Keratinocyte (primary cell): Measurements from ENCODE around the gene ATP6V1E1. TPM values are rescaled to one million over a fixed set of nuclear protein-coding genes. Genes with fewer than 3 reads are reported as not detected.

Source experiments
- DNase-seq: peaks from one replicate; pipeline ENCODE4 v3.0.0-alpha.2; 2011; ENCODE audit warnings: low read depth, missing footprints, low spot score
- FAIRE-seq: peaks from 2 replicates; lab custom pipeline; 2011; peaks lifted over from hg19 to GRCh38; lab: Jason Lieb, UNC
- H2AFZ ChIP-seq: 2 replicates; pipeline ENCODE4 v1.6.0; 2012; ENCODE audit warnings: low read length, control low read depth, inconsistent platforms; ENCODE audit not compliant: control insufficient read depth
- H3K27ac ChIP-seq: 2 replicates; pipeline ENCODE4 v1.5.1; 2011; ENCODE audit warnings: low read length; ENCODE audit not compliant: control insufficient read depth, insufficient read depth
- H3K27me3 ChIP-seq: 3 replicates; pipeline ENCODE4 v1.6.0; 2011; ENCODE audit warnings: low read length; ENCODE audit not compliant: control insufficient read depth, insufficient read depth; ENCODE audit errors: extremely low read depth
- H3K36me3 ChIP-seq, 2 experiments: 2 replicates in 1 of 2; 3 replicates in 1 of 2; pipeline ENCODE4 v1.5.1; 2011; ENCODE audit warnings: low read length in 2 of 2, mild to moderate bottlenecking in 1 of 2; ENCODE audit not compliant: control insufficient read depth in 2 of 2, insufficient read depth in 2 of 2; ENCODE audit errors: extremely low read depth in 1 of 2
- H3K4me1 ChIP-seq: 3 replicates; pipeline ENCODE4 v1.5.1; 2011; ENCODE audit warnings: low read length; ENCODE audit not compliant: control insufficient read depth, insufficient read depth; ENCODE audit errors: extremely low read depth
- H3K4me2 ChIP-seq: 3 replicates; pipeline ENCODE4 v1.6.0; 2011; ENCODE audit warnings: low read depth, low read length; ENCODE audit not compliant: control insufficient read depth, insufficient read depth; ENCODE audit errors: extremely low read depth
- H3K4me3 ChIP-seq, 3 experiments: fragments of 200-600 bp in 1 of 3; sonication (generic) in 1 of 3; 2 replicates in 2 of 3; 3 replicates in 1 of 3; pipeline ENCODE4 v1.5.1; 2011 to 2016; ENCODE audit warnings: low read length in 3 of 3, mild to moderate bottlenecking in 3 of 3, control low read depth in 2 of 3, inconsistent platforms in 1 of 3, low read depth in 1 of 3, mixed read lengths in 1 of 3, mixed run types in 1 of 3, moderate library complexity in 1 of 3; ENCODE audit not compliant: control insufficient read depth in 2 of 3, insufficient read depth in 2 of 3; ENCODE audit errors: extremely low read depth in 1 of 3
- H3K79me2 ChIP-seq: 2 replicates; pipeline ENCODE4 v1.6.0; 2012; ENCODE audit warnings: low read length; ENCODE audit not compliant: control insufficient read depth, insufficient read depth
- H3K9ac ChIP-seq: 3 replicates; pipeline ENCODE4 v1.6.0; 2011; ENCODE audit warnings: low read length; ENCODE audit not compliant: control insufficient read depth, insufficient read depth; ENCODE audit errors: extremely low read depth
- H3K9me1 ChIP-seq: 3 replicates; pipeline ENCODE4 v1.6.0; 2011; ENCODE audit warnings: low read length; ENCODE audit not compliant: control insufficient read depth, insufficient read depth; ENCODE audit errors: extremely low read depth
- H3K9me3 ChIP-seq: 2 replicates; pipeline ENCODE4 v1.5.1; 2012; ENCODE audit warnings: low read depth, low read length; ENCODE audit not compliant: control insufficient read depth
- H4K20me1 ChIP-seq: 3 replicates; pipeline ENCODE4 v1.6.0; 2011; ENCODE audit warnings: low read length; ENCODE audit not compliant: control insufficient read depth, insufficient read depth; ENCODE audit errors: extremely low read depth
- CTCF ChIP-seq, 3 experiments: IDR thresholded peaks in 1 of 3; conservative IDR thresholded peaks in 1 of 3; optimal IDR thresholded peaks in 1 of 3; 2 replicates in 2 of 3; 3 replicates in 1 of 3; pipeline versions ENCODE3 to v1.5.1; 2011; ENCODE audit warnings: low read length in 3 of 3, mild to moderate bottlenecking in 3 of 3, moderate library complexity in 2 of 3, control low read depth in 1 of 3, inconsistent platforms in 1 of 3; ENCODE audit not compliant: insufficient read depth in 2 of 3; ENCODE audit errors: extremely low read depth in 1 of 3
- EZH2 ChIP-seq: IDR thresholded peaks from one replicate; pipeline ENCODE4 v1.6.1; 2012; ENCODE audit warnings: inconsistent platforms, mild to moderate bottlenecking, low read length, moderate library complexity
- dilution Hi-C: fragments of 300-500 bp; cut with MboI; formaldehyde crosslinking; loops from one replicate; pipeline ENCODE4 v1.7.0; 2020; ENCODE audit warnings: low sequenced_read_pairs; ENCODE audit not compliant: extremely low pct_ligation_motif_present
- polyA plus RNA-seq, 5 experiments: library from polyadenylated mRNA; depleted of rRNA in 3 of 5; stranded (reverse) in 3 of 5; stranded (forward) in 1 of 5; unstranded in 1 of 5; fragments of >200 nt; gene quantifications; 1 replicate in 1 of 5; 2 replicates in 3 of 5; 3 replicates in 1 of 5; pipeline versions ENCODE4 v1.2.1 to v1.2.3, GENCODE V29; 2011 to 2012; ENCODE audit warnings: missing spikeins in 2 of 5, low read depth in 1 of 5, low replicate concordance in 1 of 5

The ATP6V1E1 gene
- polyA plus RNA-seq, 1 donor (not counting 4 experiments of a cell fraction or from before 2014, with no cell fraction given) = 227 TPM

- DNase-seq (no peak), FAIRE-seq (no peak)
- H3K4me1 ChIP-seq = peaks cover 31% of the 10 kb centered on the region
- no peaks in the 10 kb centered on the region for H4K20me1 ChIP-seq
- H3K4me3 ChIP-seq = peak overlapping the region; percentile 95 to 97 (median 95)
- dilution Hi-C loops = no loop called here
- peak overlapping the region; percentile 98 for H3K27ac ChIP-seq
- H3K36me3 ChIP-seq = peaks cover 0 to 2% of the 10 kb centered on the region in 2 experiments
- H3K9ac ChIP-seq = peak overlapping the region; percentile 99
- peaks cover 40% of the 10 kb centered on the region for H3K79me2 ChIP-seq
- no peaks in the 10 kb centered on the region for H3K9me3 ChIP-seq
- peak overlapping the region; percentile 75 for H3K4me2 ChIP-seq
- H2AFZ ChIP-seq = peak overlapping the region; percentile 75
- no peaks in the 10 kb centered on the region for H3K27me3 ChIP-seq
- TF ChIP-seq CTCF (optimal IDR thresholded peaks at IDR 0.05 in 1 of 3, IDR thresholded peaks at IDR 0.05 in 1 of 3, conservative IDR thresholded peaks at IDR 0.05 in 1 of 3; ENCODE audit: extremely low read depth in 1 of 3, insufficient read depth in 2 of 3, low read length in 3 of 3) (no peak), EZH2 (no peak)
- H3K9me1 ChIP-seq = no peaks in the 10 kb centered on the region
Measured at GRCh38 chr22:17629173-17629489, 582 bp upstream of the ATP6V1E1 start.

GRCh38 chr22:17627961-17628405 lies 566 bp downstream of the ATP6V1E1 start:
- no peak for TF ChIP-seq EZH2
- no peak for TF ChIP-seq CTCF (optimal IDR thresholded peaks at IDR 0.05 in 1 of 3, IDR thresholded peaks at IDR 0.05 in 1 of 3, conservative IDR thresholded peaks at IDR 0.05 in 1 of 3; ENCODE audit: extremely low read depth in 1 of 3, insufficient read depth in 2 of 3, low read length in 3 of 3)
- DNase-seq (no peak), FAIRE-seq (no peak)
- Histone ChIP-seq H3K36me3 (peaks cover 0 to 4% of the 10 kb centered on the region in 2 experiments), H3K9me1 (no peaks in the 10 kb centered on the region), H2AFZ (peak overlapping the region; percentile 66), H3K4me3 (peak overlapping the region; percentile 95 to 97 (median 95)), H3K27ac (peak overlapping the region; percentile 98), H3K4me1 (peaks cover 21% of the 10 kb centered on the region), H3K27me3 (no peaks in the 10 kb centered on the region), H3K79me2 (peaks cover 51% of the 10 kb centered on the region), H3K9me3 (no peaks in the 10 kb centered on the region), H3K9ac (peak overlapping the region; percentile 99), H3K4me2 (peak overlapping the region; percentile 61), H4K20me1 (peaks cover 3% of the 10 kb centered on the region)
- dilution Hi-C loops = no loop called here
